Chondrocyte (in vitro differentiated cells): ENCODE results near the gene PTPRCAP. TPM values are rescaled to one million over a fixed set of nuclear protein-coding genes. Genes with fewer than 3 reads are reported as not detected.
A peak's percentile ranks its signal among the peaks of the same experiment; 100 is the strongest.

ENCODE experiments used
- DNase-seq: peaks from one replicate; pipeline ENCODE4 v3.0.0; 2021; ENCODE audit warnings: mixed read lengths, low spot score
- H3K27ac Mint-ChIP-seq: one replicate; pipeline ENCODE4 v1.8.0; 2021; ENCODE audit warnings: mild to moderate bottlenecking, moderate library complexity, mixed read lengths; ENCODE audit not compliant: unreplicated experiment
- H3K27me3 Mint-ChIP-seq: 2 replicates; pipeline ENCODE4 v1.8.0; 2021; ENCODE audit warnings: low read depth, mixed read lengths
- H3K36me3 Mint-ChIP-seq: 2 replicates; pipeline ENCODE4 v1.8.0; 2021; ENCODE audit warnings: low read depth, mixed read lengths
- H3K4me1 Mint-ChIP-seq: 2 replicates; pipeline ENCODE4 v1.8.0; 2021; ENCODE audit warnings: low read depth, mild to moderate bottlenecking, mixed read lengths
- H3K4me3 Mint-ChIP-seq: one replicate; pipeline ENCODE4 v1.8.0; 2021; ENCODE audit warnings: mild to moderate bottlenecking, moderate library complexity, mixed read lengths; ENCODE audit not compliant: unreplicated experiment
- H3K9me3 Mint-ChIP-seq: 2 replicates; pipeline ENCODE4 v1.8.0; 2021; ENCODE audit warnings: low read depth, mixed read lengths
- total RNA-seq: library from RNA; stranded (reverse); gene quantifications from 3 replicates; pipeline ENCODE4 v1.2.1, GENCODE V29; 2021
- TF ChIP-seq, protein P1 (sequence below): fragments of 200-600 bp; sonication (generic); IDR thresholded peaks from 2 replicates; pipeline ENCODE4 v1.5.0; 2021; ENCODE audit warnings: antibody characterized with exemption, mild to moderate bottlenecking, moderate library complexity

PTPRCAP gene
- total RNA-seq, 1 donor from 2014 or later = 0.47 TPM

DNA sequence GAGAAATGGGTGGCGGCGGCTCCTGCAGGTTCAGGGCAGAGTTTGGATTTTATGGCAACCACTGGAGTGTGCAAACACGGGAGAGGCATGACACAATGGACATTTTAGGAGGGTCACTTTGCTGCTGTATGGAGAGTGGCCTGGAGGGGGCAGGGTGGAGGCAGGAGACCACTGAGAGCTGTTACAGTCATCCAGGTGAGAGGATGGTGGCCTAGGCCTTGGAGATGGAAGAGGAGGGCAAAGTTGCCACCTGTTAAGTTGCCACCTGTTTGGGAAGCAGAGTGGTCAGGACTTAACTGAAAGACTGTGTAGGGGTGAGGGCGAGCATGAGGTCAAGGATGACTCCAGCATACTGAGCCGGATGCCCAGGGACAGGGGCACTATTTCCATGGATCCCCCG, 48.0 kb downstream of the PTPRCAP start:
- Mint-ChIP-seq H3K27me3 (no peaks in the 10 kb centered on the region), H3K9me3 (no peaks in the 10 kb centered on the region), H3K4me1 (peaks cover 34% of the 10 kb centered on the region), H3K36me3 (peaks cover 1% of the 10 kb centered on the region), H3K27ac (peak overlapping the region; percentile 14), H3K4me3 (peak overlapping the region; percentile 42)
- DNase-seq = no peak
- TF ChIP-seq, protein P1, sequence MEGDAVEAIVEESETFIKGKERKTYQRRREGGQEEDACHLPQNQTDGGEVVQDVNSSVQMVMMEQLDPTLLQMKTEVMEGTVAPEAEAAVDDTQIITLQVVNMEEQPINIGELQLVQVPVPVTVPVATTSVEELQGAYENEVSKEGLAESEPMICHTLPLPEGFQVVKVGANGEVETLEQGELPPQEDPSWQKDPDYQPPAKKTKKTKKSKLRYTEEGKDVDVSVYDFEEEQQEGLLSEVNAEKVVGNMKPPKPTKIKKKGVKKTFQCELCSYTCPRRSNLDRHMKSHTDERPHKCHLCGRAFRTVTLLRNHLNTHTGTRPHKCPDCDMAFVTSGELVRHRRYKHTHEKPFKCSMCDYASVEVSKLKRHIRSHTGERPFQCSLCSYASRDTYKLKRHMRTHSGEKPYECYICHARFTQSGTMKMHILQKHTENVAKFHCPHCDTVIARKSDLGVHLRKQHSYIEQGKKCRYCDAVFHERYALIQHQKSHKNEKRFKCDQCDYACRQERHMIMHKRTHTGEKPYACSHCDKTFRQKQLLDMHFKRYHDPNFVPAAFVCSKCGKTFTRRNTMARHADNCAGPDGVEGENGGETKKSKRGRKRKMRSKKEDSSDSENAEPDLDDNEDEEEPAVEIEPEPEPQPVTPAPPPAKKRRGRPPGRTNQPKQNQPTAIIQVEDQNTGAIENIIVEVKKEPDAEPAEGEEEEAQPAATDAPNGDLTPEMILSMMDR = peak; percentile 77

DNA sequence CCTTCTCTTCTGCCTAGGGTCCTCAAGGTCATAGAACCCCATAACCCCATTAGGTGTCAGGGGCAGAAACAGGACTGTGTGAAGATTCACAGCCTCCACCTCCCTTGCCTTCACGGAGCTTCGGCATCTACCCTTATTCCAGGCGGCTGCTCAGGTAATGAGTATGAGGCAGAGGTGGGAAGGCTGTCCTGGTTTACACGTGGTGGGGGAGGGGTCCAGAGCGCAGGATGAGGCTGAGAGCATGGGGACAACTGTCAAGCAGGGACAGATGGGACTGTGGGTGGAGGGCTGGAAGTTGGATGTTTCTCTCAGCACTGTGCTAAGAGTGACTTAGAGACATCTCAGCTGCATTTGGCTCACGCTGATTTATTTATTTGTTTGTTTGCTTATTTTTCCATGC, 50.0 kb downstream of the PTPRCAP start:
- no peak for DNase-seq
- Mint-ChIP-seq H3K9me3 (no peaks in the 10 kb centered on the region), H3K27ac (no peak overlapping the region), H3K4me1 (peaks cover 34% of the 10 kb centered on the region), H3K36me3 (no peaks in the 10 kb centered on the region), H3K27me3 (no peaks in the 10 kb centered on the region), H3K4me3 (no peak overlapping the region)
- TF ChIP-seq, protein P1 = no peak

DNA sequence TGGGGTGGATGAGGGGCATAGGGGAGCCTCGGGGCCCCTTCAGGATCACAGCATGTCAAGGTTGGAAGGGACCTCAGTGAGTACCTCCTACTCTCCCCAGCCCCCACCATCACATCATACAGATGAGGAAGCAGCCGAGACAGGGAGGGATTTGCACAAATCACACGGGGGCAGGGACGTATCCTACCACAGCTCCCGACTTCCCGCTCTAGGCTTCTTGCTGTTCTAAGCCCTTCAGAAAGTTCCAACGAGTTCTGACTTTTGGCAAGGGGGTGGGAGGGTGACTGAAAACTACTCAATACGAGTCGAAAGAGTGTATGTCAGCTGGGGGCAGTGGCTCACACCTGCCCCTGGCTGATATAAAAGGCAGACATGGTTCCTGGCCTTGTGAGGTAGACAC, 50.4 kb downstream of the PTPRCAP start:
- Mint-ChIP-seq H3K27ac (no peak overlapping the region), H3K36me3 (no peaks in the 10 kb centered on the region), H3K4me3 (no peak overlapping the region), H3K9me3 (no peaks in the 10 kb centered on the region), H3K4me1 (peaks cover 32% of the 10 kb centered on the region), H3K27me3 (no peaks in the 10 kb centered on the region)
- TF ChIP-seq, protein P1 = no peak
- no peak for DNase-seq

Other genes starting within 250 kb of the PTPRCAP start
- 34.0 to 38.3 TPM (median 36.1 TPM) in 3 replicates for gene GRK2, start 171.2 kb downstream of the PTPRCAP start, total RNA-seq
- 40.0 to 51.8 TPM (median 47.8 TPM) in 3 replicates for gene ANKRD13D, start 148.4 kb downstream of the PTPRCAP start, total RNA-seq
- 19.8 to 30.0 TPM (median 28.4 TPM) in 3 replicates for gene SSH3, start 134.2 kb downstream of the PTPRCAP start, total RNA-seq
- gene POLD4, start 84.1 kb downstream of the PTPRCAP start, total RNA-seq = 48.8 to 67.7 TPM (median 63.4 TPM) in 3 replicates
- 2.0 to 5.6 TPM (median 4.9 TPM) in 3 replicates for gene CLCF1, start 64.1 kb downstream of the PTPRCAP start, total RNA-seq
- 11.1 to 14.6 TPM (median 11.6 TPM) in 3 replicates for gene RAD9A, start 45.7 kb downstream of the PTPRCAP start, total RNA-seq
- 95.2 to 113 TPM (median 109 TPM) in 3 replicates for gene PPP1CA, start 35.8 kb downstream of the PTPRCAP start, total RNA-seq
- not detected in 3 replicates for gene TBC1D10C, start 33.6 kb downstream of the PTPRCAP start, total RNA-seq
- 0.36 to 1.8 TPM (median 1.8 TPM) in 3 replicates for gene CARNS1, start 22.0 kb downstream of the PTPRCAP start, total RNA-seq
- 40.3 to 44.2 TPM (median 42.3 TPM) in 3 replicates for gene RPS6KB2, start 9.2 kb downstream of the PTPRCAP start, total RNA-seq
- 74.7 to 80.9 TPM (median 80.1 TPM) in 3 replicates for gene CORO1B, start 5.8 kb upstream of the PTPRCAP start, total RNA-seq
- not detected in 3 replicates for gene GPR152, start 15.0 kb upstream of the PTPRCAP start, total RNA-seq
- not detected in 3 replicates for gene CABP4, start 17.7 kb upstream of the PTPRCAP start, total RNA-seq
- gene TMEM134, start 31.6 kb upstream of the PTPRCAP start, total RNA-seq = 50.9 to 62.4 TPM (median 57.1 TPM) in 3 replicates
- 53.6 to 58.8 TPM (median 54.3 TPM) in 3 replicates for gene AIP, start 45.3 kb upstream of the PTPRCAP start, total RNA-seq
- 39.8 to 44.7 TPM (median 40.5 TPM) in 3 replicates for gene PITPNM1, start 67.7 kb upstream of the PTPRCAP start, total RNA-seq
- gene CDK2AP2, start 70.5 kb upstream of the PTPRCAP start, total RNA-seq = 27.5 to 42.5 TPM (median 36.6 TPM) in 3 replicates
- gene CABP2, start 85.8 kb upstream of the PTPRCAP start, total RNA-seq = not detected in 3 replicates
- gene GSTP1, start 146.1 kb upstream of the PTPRCAP start, total RNA-seq = 637 to 652 TPM (median 644 TPM) in 3 replicates
- 119 to 151 TPM (median 121 TPM) in 3 replicates for gene NDUFV1, start 169.3 kb upstream of the PTPRCAP start, total RNA-seq
- gene NUDT8, start 192.3 kb upstream of the PTPRCAP start, total RNA-seq = 8.4 to 12.6 TPM (median 11.3 TPM) in 3 replicates
- not detected in 3 replicates for gene TBX10, start 202.1 kb upstream of the PTPRCAP start, total RNA-seq
- not detected in 3 replicates for gene ACY3, start 213.0 kb upstream of the PTPRCAP start, total RNA-seq
- gene ALDH3B2, start 236.9 kb upstream of the PTPRCAP start, total RNA-seq = not detected in 3 replicates